Endothelial cell of umbilical vein (primary cell): Measurements from ENCODE around the gene ADAM10. TPM values are rescaled to one million over a fixed set of nuclear protein-coding genes. Genes with fewer than 3 reads are reported as not detected.

ENCODE experiments used
- BruUV-seq: library from RNA; stranded (reverse); fragments of 400-500 nt; replicated peaks from 2 replicates; lab custom pipeline; 2021; lab: Mats Ljungman, UMichigan
- CTCF ChIA-PET: fragments of 300-600, 350-600 bp; sonication (Branson Sonifier 250); formaldehyde crosslinking; loops from one replicate; lab custom pipeline; 2021; ENCODE audit warnings: antibody characterized with exemption, inconsistent platforms; lab: Charles Lee
- POLR2A ChIA-PET: fragments of 300-600, 350-600 bp; sonication (Branson Sonifier 250); formaldehyde crosslinking; loops from one replicate; lab custom pipeline; 2021; ENCODE audit warnings: antibody characterized with exemption, inconsistent platforms; lab: Charles Lee
- DNase-seq: peaks from one replicate; pipeline ENCODE4 v3.0.0-alpha.2; 2011; ENCODE audit warnings: low read depth, low spot score
- FAIRE-seq: peaks from 2 replicates; lab custom pipeline; 2011; peaks lifted over from hg19 to GRCh38; lab: Jason Lieb, UNC
- H2AFZ ChIP-seq: 2 replicates; pipeline ENCODE4 v1.6.0; 2012; ENCODE audit warnings: low read depth, low read length, control low read depth, inconsistent platforms
- H3K27ac ChIP-seq: 2 replicates; pipeline ENCODE4 v1.5.1; 2011; ENCODE audit warnings: low read depth, mild to moderate bottlenecking, control low read depth, low read length, moderate library complexity; ENCODE audit not compliant: insufficient read depth
- H3K27me3 ChIP-seq, 2 experiments: 2 replicates each; pipeline versions ENCODE4 v1.6.0 to v1.6.1; 2011; ENCODE audit warnings: low read length in 2 of 2, mixed read lengths in 1 of 2; ENCODE audit not compliant: control insufficient read depth in 2 of 2, insufficient read depth in 2 of 2
- H3K36me3 ChIP-seq, 2 experiments: 2 replicates in 1 of 2; 3 replicates in 1 of 2; pipeline ENCODE4 v1.5.1; 2011; ENCODE audit warnings: low read length in 2 of 2, mild to moderate bottlenecking in 1 of 2, moderate library complexity in 1 of 2; ENCODE audit not compliant: control insufficient read depth in 2 of 2, insufficient read depth in 2 of 2; ENCODE audit errors: extremely low read depth in 1 of 2
- H3K4me1 ChIP-seq: 3 replicates; pipeline ENCODE4 v1.5.1; 2011; ENCODE audit warnings: mild to moderate bottlenecking, low read length; ENCODE audit not compliant: control insufficient read depth, insufficient read depth; ENCODE audit errors: extremely low read depth
- H3K4me2 ChIP-seq: 2 replicates; pipeline ENCODE4 v1.6.1; 2011; ENCODE audit warnings: low read length, control low read depth, mixed read lengths; ENCODE audit not compliant: insufficient read depth
- H3K4me3 ChIP-seq, 3 experiments: fragments of 200-600 bp in 1 of 3; sonication (generic), shearing (Covaris generic) in 1 of 3; replicated peaks in 1 of 3; 2 replicates each; pipeline ENCODE4 v1.5.1; 2011 to 2016; ENCODE audit warnings: control low read depth in 3 of 3, low read length in 3 of 3, mild to moderate bottlenecking in 2 of 3, inconsistent platforms in 1 of 3, low read depth in 1 of 3, moderate library complexity in 1 of 3; ENCODE audit not compliant: insufficient read depth in 1 of 3
- H3K79me2 ChIP-seq: 2 replicates; pipeline ENCODE4 v1.6.0; 2012; ENCODE audit warnings: low read length, inconsistent platforms; ENCODE audit not compliant: control insufficient read depth, insufficient read depth
- H3K9ac ChIP-seq: replicated peaks from 2 replicates; pipeline ENCODE3; 2011; ENCODE audit warnings: low read length, control low read depth; ENCODE audit not compliant: insufficient read depth; ENCODE audit errors: extremely low read depth
- H3K9me1 ChIP-seq: replicated peaks from 3 replicates; pipeline ENCODE4 v1.6.0; 2011; ENCODE audit warnings: mild to moderate bottlenecking, low read length; ENCODE audit not compliant: control insufficient read depth, insufficient read depth; ENCODE audit errors: extremely low read depth
- H3K9me3 ChIP-seq: replicated peaks from 2 replicates; pipeline ENCODE4 v1.5.1; 2012; ENCODE audit warnings: low read length, inconsistent platforms; ENCODE audit not compliant: control insufficient read depth, insufficient read depth
- H4K20me1 ChIP-seq: replicated peaks from 2 replicates; pipeline ENCODE3; 2011; ENCODE audit warnings: mild to moderate bottlenecking, low read length; ENCODE audit not compliant: control insufficient read depth, insufficient read depth; ENCODE audit errors: extremely low read depth
- EZH2 ChIP-seq: IDR thresholded peaks from 2 replicates; pipeline ENCODE4 v1.6.1; 2012; ENCODE audit warnings: borderline replicate concordance, low read depth, mild to moderate bottlenecking, moderate library complexity, low read length, inconsistent platforms; ENCODE audit not compliant: severe bottlenecking
- FOS ChIP-seq: IDR thresholded peaks from 2 replicates; pipeline ENCODE4 v1.6.1; 2011; ENCODE audit warnings: mild to moderate bottlenecking, low read length, moderate library complexity, borderline replicate concordance; ENCODE audit not compliant: insufficient read depth
- GATA2 ChIP-seq: IDR thresholded peaks from 2 replicates; pipeline ENCODE4 v1.7.0; 2011; ENCODE audit warnings: low read depth, mild to moderate bottlenecking, moderate library complexity, mixed read lengths, low read length; ENCODE audit not compliant: insufficient read length, insufficient read depth
- JUN ChIP-seq: IDR thresholded peaks from 2 replicates; pipeline ENCODE4 v1.6.1; 2011; ENCODE audit warnings: borderline replicate concordance, low read depth; ENCODE audit not compliant: insufficient read length, insufficient read depth
- MYC ChIP-seq: IDR thresholded peaks from one replicate; pipeline ENCODE4 v1.6.1; 2011; ENCODE audit warnings: mild to moderate bottlenecking, low read depth, low read length
- POLR2A ChIP-seq: IDR thresholded peaks from 2 replicates; pipeline ENCODE4 v1.6.1; 2012; ENCODE audit warnings: low read depth, mild to moderate bottlenecking, control low read depth, low read length
- POLR2AphosphoS5 ChIP-seq: IDR thresholded peaks from 2 replicates; pipeline ENCODE4 v1.6.1; 2012; ENCODE audit warnings: low read depth, mild to moderate bottlenecking, control low read depth, low read length, moderate library complexity; ENCODE audit not compliant: insufficient read depth
- dilution Hi-C: fragments of 300-500 bp; cut with MboI; formaldehyde crosslinking; loops from one replicate; pipeline ENCODE4 v1.15.0; 2019; ENCODE audit warnings: low sequenced_read_pairs; ENCODE audit not compliant: extremely low pct_ligation_motif_present
- intact Hi-C: fragments of 100-400 bp; cut with micrococcal nuclease; formaldehyde crosslinking; loops from one replicate; pipeline ENCODE4 v1.10.0; 2022
- polyA plus RNA-seq, 4 experiments: library from polyadenylated mRNA; depleted of rRNA in 3 of 4; stranded (reverse) in 3 of 4; unstranded in 1 of 4; fragments of >200 nt; gene quantifications; 2 replicates each; pipeline versions ENCODE4 v1.2.1 to v1.2.3, GENCODE V29; 2011 to 2012; ENCODE audit warnings: missing spikeins in 1 of 4
- total RNA-seq: library from RNA; stranded (reverse); gene quantifications from 2 replicates; pipeline ENCODE4 v1.2.3, GENCODE V29; 2021
- TF ChIP-seq, protein P1 (sequence below): IDR thresholded peaks from 2 replicates; pipeline ENCODE4 v1.6.1; 2011; ENCODE audit not compliant: insufficient read depth, insufficient read length
- TF ChIP-seq, protein P2 (sequence below), 2 donors: IDR thresholded peaks; 1 replicate in 1 of 2; 2 replicates in 1 of 2; pipeline ENCODE4 v1.5.1; 2011; ENCODE audit warnings: low read length in 2 of 2, mild to moderate bottlenecking in 2 of 2, moderate library complexity in 2 of 2, control low read depth in 1 of 2, inconsistent platforms in 1 of 2, low read depth in 1 of 2; ENCODE audit not compliant: insufficient read depth in 1 of 2; ENCODE audit errors: extremely low read depth in 1 of 2

Gene ADAM10
- total and polyA plus RNA-seq, 2 donors (not counting 3 experiments of a cell fraction or from before 2014, with no cell fraction given): 91.3 to 203 TPM

DNA sequence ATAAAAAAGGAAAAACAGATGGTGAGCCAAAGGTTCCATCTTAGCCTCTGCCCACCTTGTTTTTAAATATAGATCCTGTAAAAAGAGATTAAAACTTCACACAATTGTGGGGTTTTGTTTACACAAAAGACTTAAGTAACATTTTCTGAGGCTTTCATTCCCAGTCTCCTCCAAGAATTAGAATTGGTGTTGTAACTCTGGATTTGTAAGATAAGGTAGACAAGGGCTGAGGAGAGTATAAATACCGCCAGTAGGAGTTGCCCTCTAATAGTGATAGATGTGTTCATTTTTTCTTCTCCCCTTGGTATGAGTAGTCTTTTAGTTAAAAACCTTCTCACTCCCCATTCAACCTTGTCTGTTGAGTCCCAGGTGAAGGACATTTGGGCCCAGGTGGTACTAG lies 30.0 kb upstream of the ADAM10 start:
- H3K27ac ChIP-seq: no peak overlapping the region
- no peak overlapping the region for H3K4me2 ChIP-seq
- ChIA-PET POLR2A (no interaction called here), CTCF (no interaction called here)
- no peaks in the 10 kb centered on the region for H3K4me1 ChIP-seq
- dilution Hi-C loops: no loop called here
- H2AFZ ChIP-seq: no peak overlapping the region
- H3K9me3 ChIP-seq: no peaks in the 10 kb centered on the region
- no peak overlapping the region for H3K4me3 ChIP-seq
- H4K20me1 ChIP-seq: no peaks in the 10 kb centered on the region
- intact Hi-C loops: loop anchor here (10.0 kb wide), 1 partner anchor 725 kb away; no protein-coding TSS in a partner anchor
- no TSS peak for BruUV-seq
- peaks cover 10% of the 10 kb centered on the region for H3K79me2 ChIP-seq
- DNase-seq (no peak), FAIRE-seq (no peak)
- no peak for TF ChIP-seq MYC
- TF ChIP-seq JUN: no peak
- no peak for TF ChIP-seq FOS
- TF ChIP-seq POLR2A: no peak
- TF ChIP-seq EZH2: no peak
- TF ChIP-seq POLR2AphosphoS5: no peak
- no peak for TF ChIP-seq GATA2
- TF ChIP-seq, protein P1, sequence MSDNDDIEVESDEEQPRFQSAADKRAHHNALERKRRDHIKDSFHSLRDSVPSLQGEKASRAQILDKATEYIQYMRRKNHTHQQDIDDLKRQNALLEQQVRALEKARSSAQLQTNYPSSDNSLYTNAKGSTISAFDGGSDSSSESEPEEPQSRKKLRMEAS: no peak
- TF ChIP-seq, protein P2, sequence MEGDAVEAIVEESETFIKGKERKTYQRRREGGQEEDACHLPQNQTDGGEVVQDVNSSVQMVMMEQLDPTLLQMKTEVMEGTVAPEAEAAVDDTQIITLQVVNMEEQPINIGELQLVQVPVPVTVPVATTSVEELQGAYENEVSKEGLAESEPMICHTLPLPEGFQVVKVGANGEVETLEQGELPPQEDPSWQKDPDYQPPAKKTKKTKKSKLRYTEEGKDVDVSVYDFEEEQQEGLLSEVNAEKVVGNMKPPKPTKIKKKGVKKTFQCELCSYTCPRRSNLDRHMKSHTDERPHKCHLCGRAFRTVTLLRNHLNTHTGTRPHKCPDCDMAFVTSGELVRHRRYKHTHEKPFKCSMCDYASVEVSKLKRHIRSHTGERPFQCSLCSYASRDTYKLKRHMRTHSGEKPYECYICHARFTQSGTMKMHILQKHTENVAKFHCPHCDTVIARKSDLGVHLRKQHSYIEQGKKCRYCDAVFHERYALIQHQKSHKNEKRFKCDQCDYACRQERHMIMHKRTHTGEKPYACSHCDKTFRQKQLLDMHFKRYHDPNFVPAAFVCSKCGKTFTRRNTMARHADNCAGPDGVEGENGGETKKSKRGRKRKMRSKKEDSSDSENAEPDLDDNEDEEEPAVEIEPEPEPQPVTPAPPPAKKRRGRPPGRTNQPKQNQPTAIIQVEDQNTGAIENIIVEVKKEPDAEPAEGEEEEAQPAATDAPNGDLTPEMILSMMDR (IDR thresholded peaks at IDR 0.05; ENCODE audit: extremely low read depth in 1 of 2, insufficient read depth in 1 of 2, low read depth in 1 of 2, low read length in 2 of 2): no peak
- H3K36me3 ChIP-seq: no peaks in the 10 kb centered on the region
- no peak overlapping the region for H3K9ac ChIP-seq
- H3K9me1 ChIP-seq: no peaks in the 10 kb centered on the region
- H3K27me3 ChIP-seq: no peaks in the 10 kb centered on the region
